Common myeloid progenitor, CD34-positive (primary cell): ENCODE data around the gene ANO5.

ENCODE experiments used
- CTCF ChIA-PET: fragments of 350-600 bp; sonication (Branson Sonifier 250); formaldehyde crosslinking; loops from one replicate; lab custom pipeline; 2021; ENCODE audit warnings: antibody characterized with exemption; lab: Charles Lee
- POLR2A ChIA-PET: fragments of 350-600 bp; sonication (Branson Sonifier 250); formaldehyde crosslinking; loops from one replicate; lab custom pipeline; 2021; ENCODE audit warnings: antibody characterized with exemption; lab: Charles Lee
- DNase-seq, 3 donors: peaks; one replicate each; pipeline versions ENCODE4 v3.0.0 to v3.0.0-alpha.2; 2013
- H3K27ac ChIP-seq, 2 experiments: 1 replicate in 1 of 2; 2 replicates in 1 of 2; pipeline ENCODE4 v1.7.0; 2013; ENCODE audit warnings: inconsistent platforms in 2 of 2, low read length in 2 of 2, mild to moderate bottlenecking in 2 of 2, low read depth in 1 of 2, moderate library complexity in 1 of 2; ENCODE audit not compliant: severe bottlenecking in 2 of 2, insufficient read depth in 1 of 2, poor library complexity in 1 of 2
- H3K27me3 ChIP-seq, 5 experiments: replicated peaks in 2 of 5; 1 replicate in 3 of 5; 2 replicates in 2 of 5; pipeline versions ENCODE4 v1.6.1 to v1.7.0; 2013; ENCODE audit warnings: low read length in 4 of 5, mild to moderate bottlenecking in 2 of 5, moderate library complexity in 2 of 5, inconsistent platforms in 1 of 5; ENCODE audit not compliant: insufficient read depth in 5 of 5, control insufficient read depth in 4 of 5
- H3K36me3 ChIP-seq, 4 experiments: 1 replicate in 2 of 4; 2 replicates in 2 of 4; pipeline versions ENCODE4 v1.6.1 to v1.7.0; 2013; ENCODE audit warnings: low read length in 3 of 4, control low read depth in 1 of 4, mild to moderate bottlenecking in 1 of 4; ENCODE audit not compliant: control insufficient read depth in 4 of 4, insufficient read depth in 4 of 4
- H3K4me1 ChIP-seq, 4 experiments: 1 replicate in 3 of 4; 2 replicates in 1 of 4; pipeline versions ENCODE4 v1.6.1 to v1.7.1; 2013; ENCODE audit warnings: low read length in 3 of 4, mild to moderate bottlenecking in 3 of 4, control low read depth in 1 of 4, inconsistent platforms in 1 of 4, moderate library complexity in 1 of 4; ENCODE audit not compliant: control insufficient read depth in 4 of 4, insufficient read depth in 4 of 4; ENCODE audit errors: control extremely low read depth in 1 of 4
- H3K4me3 ChIP-seq, 7 experiments: 1 replicate in 4 of 7; 2 replicates in 3 of 7; pipeline versions ENCODE4 v1.5.1 to v1.7.0; 2013; ENCODE audit warnings: mild to moderate bottlenecking in 7 of 7, low read length in 6 of 7, moderate library complexity in 6 of 7, inconsistent platforms in 2 of 7, low read depth in 2 of 7, control low read depth in 1 of 7; ENCODE audit not compliant: insufficient read depth in 4 of 7, control insufficient read depth in 1 of 7; ENCODE audit errors: extremely low read depth in 1 of 7
- H3K9me3 ChIP-seq, 5 experiments: 1 replicate in 4 of 5; 2 replicates in 1 of 5; pipeline versions ENCODE4 v1.6.1 to v1.7.1; 2013; ENCODE audit warnings: low read length in 4 of 5, mild to moderate bottlenecking in 2 of 5, inconsistent platforms in 1 of 5, low read depth in 1 of 5, moderate library complexity in 1 of 5; ENCODE audit not compliant: control insufficient read depth in 4 of 5, insufficient read depth in 2 of 5; ENCODE audit errors: control extremely low read depth in 1 of 5
- WGBS: methylation state at CpG from one replicate; pipeline ENCODE4 v1.1.5; 2013; ENCODE audit not compliant: insufficient coverage; 5-methylcytosine and 5-hydroxymethylcytosine counted together

The ANO5 gene

GRCh38 chr11:22225190-22225589 is 32.3 kb downstream of the ANO5 start:
- ChIA-PET POLR2A (no interaction called here), CTCF (no interaction called here)
- Histone ChIP-seq H3K27ac (no peak overlapping the region), H3K27me3 (no peaks in the 10 kb centered on the region), H3K4me1 (no peaks in the 10 kb centered on the region), H3K4me3 (no peak overlapping the region), H3K36me3 (no peaks in the 10 kb centered on the region), H3K9me3 (no peaks in the 10 kb centered on the region)
- no peak for DNase-seq
- 100% methylated on average over 1 of the region's 4 CpGs for WGBS

DNA sequence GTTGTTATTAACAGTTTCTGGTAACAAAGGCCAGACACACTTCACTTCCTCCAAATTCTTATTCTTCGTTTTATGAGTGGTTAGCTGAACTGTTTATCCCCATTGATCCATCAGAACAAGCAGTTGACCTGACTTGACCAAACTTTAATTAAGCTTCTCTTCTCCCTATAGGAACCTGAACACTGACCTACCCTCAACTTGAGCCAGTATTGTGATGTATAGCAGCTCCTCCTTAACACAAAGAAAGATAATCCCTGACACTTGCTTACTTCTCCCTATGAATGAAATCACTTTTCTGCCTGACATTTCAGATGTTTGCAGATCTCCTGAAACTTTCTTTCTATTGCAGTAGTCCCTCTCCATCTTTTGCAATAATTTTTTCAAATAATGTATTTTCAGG is 41.9 kb downstream of the ANO5 start:
- H3K4me3 ChIP-seq = no peak overlapping the region
- no peak for DNase-seq
- H3K4me1 ChIP-seq = no peaks in the 10 kb centered on the region
- WGBS = 100% methylated on average over 1 of the region's 1 CpG
- H3K9me3 ChIP-seq = no peaks in the 10 kb centered on the region
- H3K36me3 ChIP-seq = no peaks in the 10 kb centered on the region
- H3K27me3 ChIP-seq = no peaks in the 10 kb centered on the region
- H3K27ac ChIP-seq = no peak overlapping the region
- POLR2A ChIA-PET = no interaction called here
- CTCF ChIA-PET = interaction anchor here (0.6 kb wide), 1 partner anchor 661 kb away, joined by 3 read pairs; no protein-coding TSS in a partner anchor

DNA sequence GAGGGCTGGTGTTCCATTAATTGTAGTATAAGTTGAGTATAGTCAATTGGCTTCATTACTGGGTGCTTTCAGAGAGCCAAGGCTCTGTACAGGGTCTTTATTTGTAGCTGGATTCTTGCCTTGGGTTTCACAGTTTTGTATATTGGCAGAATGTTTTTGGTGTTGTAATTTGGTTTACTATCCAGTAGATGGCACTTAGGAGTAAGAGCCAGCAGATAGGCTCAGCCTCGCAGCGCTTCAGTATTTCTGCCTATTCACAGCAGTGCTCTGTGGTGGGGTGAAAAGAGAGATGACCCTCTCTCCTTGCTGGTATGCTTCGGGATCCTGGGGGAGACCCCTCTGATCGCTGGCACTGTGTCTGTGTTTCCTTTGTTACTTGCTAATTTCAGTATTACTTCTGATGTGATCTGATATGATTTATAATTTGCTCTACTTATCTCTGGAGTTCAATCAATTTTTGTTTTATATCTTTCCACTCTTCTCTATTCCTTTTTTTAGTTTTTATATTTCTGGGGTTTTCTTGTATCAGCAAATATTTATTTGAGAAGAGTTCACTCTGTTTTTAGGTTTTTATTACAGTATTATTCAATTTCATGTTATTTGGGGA is 52.2 kb downstream of the ANO5 start:
- POLR2A ChIA-PET = no interaction called here
- Histone ChIP-seq H3K36me3 (no peaks in the 10 kb centered on the region), H3K9me3 (no peaks in the 10 kb centered on the region), H3K27ac (no peak overlapping the region), H3K27me3 (peaks cover 0 to 2% (median 0%) of the 10 kb centered on the region in 5 experiments), H3K4me1 (no peaks in the 10 kb centered on the region), H3K4me3 (no peak overlapping the region)
- WGBS = 7% methylated on average over 2 of the region's 4 CpGs
- CTCF ChIA-PET = interaction anchor here (0.6 to 1.7 kb wide), 5 partner anchors 9 to 68 kb away, joined by 3 to 8 read pairs (median 3); no protein-coding TSS in a partner anchor
- DNase-seq = peak; percentile 38 to 68 (median 64)

- H3K27me3 ChIP-seq = peaks cover 0 to 2% (median 0%) of the 10 kb centered on the region in 5 experiments
- ChIA-PET POLR2A (no interaction called here), CTCF (interaction anchor here (1.6 kb wide), 1 partner anchor 76 kb away, joined by 3 read pairs; no protein-coding TSS in a partner anchor)
- no peak for DNase-seq
- no peaks in the 10 kb centered on the region for H3K36me3 ChIP-seq
- no peak overlapping the region for H3K4me3 ChIP-seq
- H3K27ac ChIP-seq = no peak overlapping the region
- H3K4me1 ChIP-seq = no peaks in the 10 kb centered on the region
- no CpG with 5 or more reads among the region's 1 CpG for WGBS
- H3K9me3 ChIP-seq = no peaks in the 10 kb centered on the region
These were observed 54.1 kb downstream of the ANO5 start for GRCh38 chr11:22246992-22247391.

- H3K4me3 ChIP-seq = no peak overlapping the region
- ChIA-PET CTCF (no interaction called here), POLR2A (no interaction called here)
- WGBS = no CpG with 5 or more reads among the region's 1 CpG
- H3K4me1 ChIP-seq = no peaks in the 10 kb centered on the region
- DNase-seq = no peak
- H3K27me3 ChIP-seq = peaks cover 0 to 2% (median 0%) of the 10 kb centered on the region in 5 experiments
- H3K27ac ChIP-seq = no peak overlapping the region
- no peaks in the 10 kb centered on the region for H3K36me3 ChIP-seq
- H3K9me3 ChIP-seq = no peaks in the 10 kb centered on the region
These were observed 57.0 kb downstream of the ANO5 start for GRCh38 chr11:22249871-22250270.

DNA sequence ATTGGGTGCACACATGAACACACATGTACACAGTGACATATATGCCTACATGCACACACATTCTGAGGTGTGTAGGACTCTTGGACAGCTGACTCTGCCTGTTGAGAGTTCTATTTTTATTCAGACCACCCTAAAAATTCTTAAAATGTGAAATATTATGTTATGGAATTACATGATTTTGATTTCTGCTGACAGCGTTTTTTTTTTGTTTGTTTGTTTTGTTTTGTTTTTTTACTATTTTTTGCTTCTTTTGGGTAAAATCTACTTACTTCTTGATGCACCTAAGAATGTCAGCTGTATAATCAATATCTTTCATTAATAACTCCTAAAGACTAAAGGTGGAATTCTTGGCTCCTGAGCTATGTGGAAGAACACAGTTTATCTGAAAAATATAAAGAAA is 64.0 kb downstream of the ANO5 start:
- POLR2A ChIA-PET = no interaction called here
- WGBS = no CpG with 5 or more reads among the region's 1 CpG
- Histone ChIP-seq H3K27ac (no peak overlapping the region), H3K36me3 (no peaks in the 10 kb centered on the region), H3K4me1 (no peaks in the 10 kb centered on the region), H3K4me3 (no peak overlapping the region), H3K9me3 (no peaks in the 10 kb centered on the region), H3K27me3 (no peaks in the 10 kb centered on the region)
- DNase-seq = no peak
- CTCF ChIA-PET = interaction anchor here (1.1 kb wide), 1 partner anchor 11 kb away, joined by 3 read pairs; no protein-coding TSS in a partner anchor

DNA sequence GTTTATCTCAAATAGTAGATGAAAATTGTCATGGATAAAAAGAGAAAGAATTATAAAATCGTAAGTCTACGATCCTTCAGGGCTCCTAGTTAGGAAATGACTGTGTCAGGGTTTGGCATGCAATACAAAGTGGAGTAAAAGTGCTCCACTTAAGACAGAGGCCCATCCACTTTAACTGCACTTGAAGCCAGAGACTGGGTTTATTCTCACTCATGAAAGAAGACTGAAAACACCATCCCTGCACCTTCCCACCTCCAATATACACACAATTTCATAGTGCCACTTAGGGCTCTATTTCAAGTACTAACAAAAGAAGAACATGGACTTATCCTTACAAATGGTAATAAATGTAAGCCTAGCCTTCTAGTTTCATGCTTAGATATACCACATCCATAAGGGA is 70.7 kb downstream of the ANO5 start:
- 100% methylated on average over 2 of the region's 2 CpGs for WGBS
- Histone ChIP-seq H3K9me3 (no peaks in the 10 kb centered on the region), H3K27me3 (no peaks in the 10 kb centered on the region), H3K4me1 (no peaks in the 10 kb centered on the region), H3K4me3 (no peak overlapping the region), H3K27ac (no peak overlapping the region), H3K36me3 (no peaks in the 10 kb centered on the region)
- ChIA-PET CTCF (no interaction called here), POLR2A (no interaction called here)
- DNase-seq = no peak
